WTC11 (cell line): Measurements from ENCODE around the gene SLC22A4. TPM values are rescaled to one million over a fixed set of nuclear protein-coding genes. Genes with fewer than 3 reads are reported as not detected.

Source experiments
- ATAC-seq: fragments of 200-7000 bp; cut with Tn5 transposase; 2 replicates; pipeline ENCODE4 v1.10.0; 2021; ENCODE audit warnings: mild to moderate bottlenecking, moderate library complexity
- CTCF ChIA-PET: fragments of 300-600 bp; sonication (Branson Sonifier 250); formaldehyde crosslinking; loops from one replicate; lab custom pipeline; 2021; ENCODE audit warnings: antibody characterized with exemption; lab: Charles Lee
- POLR2A ChIA-PET: fragments of 350-600 bp; sonication (Branson Sonifier 250); formaldehyde crosslinking; loops from one replicate; lab custom pipeline; 2021; ENCODE audit warnings: antibody characterized with exemption; lab: Charles Lee
- DNase-seq: peaks from one replicate; pipeline ENCODE4 v3.0.0; 2021; ENCODE audit warnings: low spot score
- H3K27ac Mint-ChIP-seq: 2 replicates; pipeline ENCODE4 v1.8.0; 2021; ENCODE audit warnings: mixed read lengths
- H3K27me3 Mint-ChIP-seq: 2 replicates; pipeline ENCODE4 v1.8.0; 2021; ENCODE audit warnings: low read depth, mild to moderate bottlenecking, moderate library complexity, mixed read lengths
- H3K36me3 Mint-ChIP-seq: 2 replicates; pipeline ENCODE4 v1.8.0; 2021; ENCODE audit warnings: mixed read lengths
- H3K4me1 Mint-ChIP-seq: 2 replicates; pipeline ENCODE4 v1.8.0; 2022; ENCODE audit warnings: mixed read lengths
- H3K4me3 Mint-ChIP-seq: 2 replicates; pipeline ENCODE4 v1.8.0; 2021; ENCODE audit warnings: mild to moderate bottlenecking, moderate library complexity, mixed read lengths
- H3K9me3 Mint-ChIP-seq: 2 replicates; pipeline ENCODE4 v1.8.0; 2021; ENCODE audit warnings: mixed read lengths
- ESRRA ChIP-seq: sonication (generic); formaldehyde crosslinking; IDR thresholded peaks from 2 replicates; pipeline ENCODE4 v1.8.1; 2022; ENCODE audit warnings: mild to moderate bottlenecking, missing genetic modification reagents, borderline replicate concordance
- FOXK1 ChIP-seq: sonication (generic); formaldehyde crosslinking; IDR thresholded peaks from 2 replicates; pipeline ENCODE4 v1.8.0; 2022; ENCODE audit warnings: mild to moderate bottlenecking, moderate library complexity, missing genetic modification reagents
- GABPB1 ChIP-seq: sonication (generic); formaldehyde crosslinking; IDR thresholded peaks from 2 replicates; pipeline ENCODE4 v1.8.1; 2023; ENCODE audit warnings: mild to moderate bottlenecking, missing genetic modification reagents
- GTF2I ChIP-seq: fragments of 250-450 bp; sonication (Bioruptor Pico); conservative IDR thresholded peaks from 2 replicates; pipeline ENCODE4 v1.4.0; 2021; ENCODE audit warnings: mild to moderate bottlenecking
- HMGA2 ChIP-seq: fragments of 250-450 bp; sonication (Bioruptor Pico); IDR thresholded peaks from 2 replicates; pipeline ENCODE4 v1.4.0; 2021; ENCODE audit warnings: mild to moderate bottlenecking, moderate library complexity
- JAZF1 ChIP-seq: fragments of 250-450 bp; sonication (Bioruptor Pico); IDR thresholded peaks from 2 replicates; pipeline ENCODE4 v1.9.0; 2021; ENCODE audit warnings: moderate library complexity, mild to moderate bottlenecking, inconsistent platforms
- NFYB ChIP-seq: sonication (generic); formaldehyde crosslinking; conservative IDR thresholded peaks from 2 replicates; pipeline ENCODE4 v1.8.0; 2022; ENCODE audit warnings: low read depth, missing genetic modification reagents
- NR2C2 ChIP-seq: sonication (generic); formaldehyde crosslinking; IDR thresholded peaks from 2 replicates; pipeline ENCODE4 v1.8.0; 2022; ENCODE audit warnings: mild to moderate bottlenecking, missing genetic modification reagents
- RORB ChIP-seq: fragments of 250-450 bp; sonication (Bioruptor Pico); IDR thresholded peaks from 2 replicates; pipeline ENCODE4 v1.9.0; 2021; ENCODE audit warnings: mild to moderate bottlenecking
- SMAD4 ChIP-seq: sonication (generic); formaldehyde crosslinking; IDR thresholded peaks from 2 replicates; pipeline ENCODE4 v1.8.0; 2022; ENCODE audit warnings: mild to moderate bottlenecking, missing genetic modification reagents
- TEAD4 ChIP-seq: sonication (generic); formaldehyde crosslinking; IDR thresholded peaks from 2 replicates; pipeline ENCODE4 v1.8.0; 2022; ENCODE audit warnings: mild to moderate bottlenecking, missing genetic modification reagents
- ZNF219 ChIP-seq: sonication (generic); formaldehyde crosslinking; IDR thresholded peaks from 2 replicates; pipeline ENCODE4 v1.8.0; 2023; ENCODE audit warnings: missing genetic modification reagents, mild to moderate bottlenecking, borderline replicate concordance
- ZNF396 ChIP-seq: fragments of 250-450 bp; sonication (Bioruptor Pico); IDR thresholded peaks from 2 replicates; pipeline ENCODE4 v1.8.0; 2021; ENCODE audit warnings: mild to moderate bottlenecking, moderate library complexity, borderline replicate concordance
- ZNF423 ChIP-seq: fragments of 250-450 bp; sonication (Bioruptor Pico); IDR thresholded peaks from 2 replicates; pipeline ENCODE4 v2.1.2; 2022; ENCODE audit warnings: mild to moderate bottlenecking, moderate library complexity
- ZNF671 ChIP-seq: fragments of 250-450 bp; sonication (Bioruptor Pico); IDR thresholded peaks from 2 replicates; pipeline ENCODE4 v1.8.0; 2021; ENCODE audit warnings: mild to moderate bottlenecking
- total RNA-seq: library from RNA; stranded (reverse); gene quantifications from 3 replicates; pipeline ENCODE4 v1.2.3, GENCODE V29; 2021
- TF ChIP-seq, protein P1 (sequence below): sonication (generic); formaldehyde crosslinking; IDR thresholded peaks from 2 replicates; pipeline ENCODE4 v1.8.1; 2023; ENCODE audit warnings: mild to moderate bottlenecking, missing genetic modification reagents
- TF ChIP-seq, protein P2 (sequence below): sonication (generic); formaldehyde crosslinking; IDR thresholded peaks from 2 replicates; pipeline ENCODE4 v1.8.1; 2023; ENCODE audit warnings: mild to moderate bottlenecking, missing genetic modification reagents, moderate library complexity
- TF ChIP-seq, protein P3 (sequence below): fragments of 250-450 bp; sonication (Bioruptor Pico); IDR thresholded peaks from 2 replicates; pipeline ENCODE4 v1.9.0; 2021; ENCODE audit warnings: moderate library complexity, mild to moderate bottlenecking, inconsistent platforms, borderline replicate concordance
- TF ChIP-seq, protein P4 (sequence below): sonication (generic); formaldehyde crosslinking; IDR thresholded peaks from 2 replicates; pipeline ENCODE4 v1.8.0; 2023; ENCODE audit warnings: missing genetic modification reagents, mild to moderate bottlenecking, borderline replicate concordance
- TF ChIP-seq, protein P5 (sequence below): fragments of 250-450 bp; sonication (Bioruptor Pico); IDR thresholded peaks from 2 replicates; pipeline ENCODE4 v1.9.0; 2021; ENCODE audit warnings: mild to moderate bottlenecking, borderline replicate concordance
- TF ChIP-seq, protein P6 (sequence below): fragments of 250-450 bp; sonication (Bioruptor Pico); IDR thresholded peaks from 2 replicates; pipeline ENCODE4 v1.8.0; 2021; ENCODE audit warnings: mild to moderate bottlenecking

SLC22A4 gene
- total RNA-seq, 1 experiment from 2014 or later = 0.35 TPM

DNA sequence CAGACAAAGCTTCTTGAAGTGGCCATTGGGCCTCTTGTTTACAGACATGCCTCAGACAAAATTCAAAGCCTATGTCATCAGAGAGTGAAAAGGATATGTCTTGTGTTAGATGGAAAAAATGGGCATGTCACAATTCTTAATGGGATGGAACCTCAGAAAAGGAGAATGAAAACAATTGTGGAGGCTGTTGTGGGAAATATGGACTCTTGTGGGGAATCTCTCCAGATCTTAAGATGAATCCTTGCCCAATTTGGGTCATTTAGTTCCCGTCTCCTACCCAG, 94.8 kb downstream of the SLC22A4 start:
- Mint-ChIP-seq H3K9me3 (no peaks in the 10 kb centered on the region), H3K4me1 (peaks cover 8% of the 10 kb centered on the region)
- TF ChIP-seq, protein P1, sequence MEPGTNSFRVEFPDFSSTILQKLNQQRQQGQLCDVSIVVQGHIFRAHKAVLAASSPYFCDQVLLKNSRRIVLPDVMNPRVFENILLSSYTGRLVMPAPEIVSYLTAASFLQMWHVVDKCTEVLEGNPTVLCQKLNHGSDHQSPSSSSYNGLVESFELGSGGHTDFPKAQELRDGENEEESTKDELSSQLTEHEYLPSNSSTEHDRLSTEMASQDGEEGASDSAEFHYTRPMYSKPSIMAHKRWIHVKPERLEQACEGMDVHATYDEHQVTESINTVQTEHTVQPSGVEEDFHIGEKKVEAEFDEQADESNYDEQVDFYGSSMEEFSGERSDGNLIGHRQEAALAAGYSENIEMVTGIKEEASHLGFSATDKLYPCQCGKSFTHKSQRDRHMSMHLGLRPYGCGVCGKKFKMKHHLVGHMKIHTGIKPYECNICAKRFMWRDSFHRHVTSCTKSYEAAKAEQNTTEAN (CRISPR knock-in tag) = no peak
- TF ChIP-seq, protein P2, sequence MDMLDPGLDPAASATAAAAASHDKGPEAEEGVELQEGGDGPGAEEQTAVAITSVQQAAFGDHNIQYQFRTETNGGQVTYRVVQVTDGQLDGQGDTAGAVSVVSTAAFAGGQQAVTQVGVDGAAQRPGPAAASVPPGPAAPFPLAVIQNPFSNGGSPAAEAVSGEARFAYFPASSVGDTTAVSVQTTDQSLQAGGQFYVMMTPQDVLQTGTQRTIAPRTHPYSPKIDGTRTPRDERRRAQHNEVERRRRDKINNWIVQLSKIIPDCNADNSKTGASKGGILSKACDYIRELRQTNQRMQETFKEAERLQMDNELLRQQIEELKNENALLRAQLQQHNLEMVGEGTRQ = no peak
- no peak for TF ChIP-seq NR2C2 (CRISPR knock-in tag)
- TF ChIP-seq, protein P3, sequence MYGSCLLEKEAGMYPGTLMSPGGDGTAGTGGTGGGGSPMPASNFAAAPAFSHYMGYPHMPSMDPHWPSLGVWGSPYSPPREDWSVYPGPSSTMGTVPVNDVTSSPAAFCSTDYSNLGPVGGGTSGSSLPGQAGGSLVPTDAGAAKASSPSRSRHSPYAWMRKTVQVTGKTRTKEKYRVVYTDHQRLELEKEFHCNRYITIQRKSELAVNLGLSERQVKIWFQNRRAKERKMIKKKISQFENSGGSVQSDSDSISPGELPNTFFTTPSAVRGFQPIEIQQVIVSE (CRISPR knock-in tag) = no peak
- TF ChIP-seq, all 79 proteins: peak for 0
- ChIA-PET CTCF (interaction anchor here (0.8 to 4.2 kb wide), 6 partner anchors 8 to 138 kb away, joined by 3 to 62 read pairs (median 4); partner anchors contain the start of gene IRF1), POLR2A (no interaction called here)
- Mint-ChIP-seq H3K4me3 (no peak overlapping the region), H3K27me3 (no peaks in the 10 kb centered on the region), H3K36me3 (no peaks in the 10 kb centered on the region), H3K27ac (no peak overlapping the region)
- ATAC-seq (no peak), DNase-seq (no peak)

DNA sequence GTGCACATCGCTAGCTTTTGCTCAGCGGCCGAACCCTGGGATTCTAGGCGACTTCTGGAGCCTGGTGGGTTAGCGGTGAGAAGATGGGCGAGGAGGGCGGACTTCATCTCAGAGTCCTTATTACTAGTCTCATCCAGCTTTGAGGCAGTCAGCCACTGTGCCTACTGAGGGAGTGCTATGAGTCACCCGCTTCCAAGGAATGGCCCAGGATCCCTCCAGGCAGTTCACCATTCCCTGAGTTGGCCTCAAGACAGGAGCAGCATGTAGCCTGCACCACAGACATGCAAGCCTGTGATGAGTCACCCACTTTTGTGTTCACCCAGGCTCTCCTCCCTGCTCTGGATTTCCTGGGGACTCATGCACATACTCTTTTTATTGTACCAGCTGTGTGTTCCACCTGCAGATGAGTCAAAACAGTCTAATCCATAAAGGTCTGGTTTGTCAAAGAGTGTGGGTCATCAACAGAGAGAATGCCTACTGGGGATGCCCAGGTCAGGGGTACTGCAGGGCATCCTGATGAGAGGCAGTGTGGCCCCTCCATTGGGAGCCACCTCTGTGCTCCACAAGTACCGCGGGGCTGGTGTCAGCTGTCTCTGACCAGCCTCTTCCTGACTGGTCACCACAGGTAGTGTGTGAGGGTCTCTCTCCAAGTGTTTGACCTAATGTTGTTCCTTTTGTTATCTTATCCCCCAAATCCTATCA, 95.5 kb downstream of the SLC22A4 start:
- no peaks in the 10 kb centered on the region for H3K9me3 Mint-ChIP-seq
- H3K27ac Mint-ChIP-seq = no peak overlapping the region
- no peaks in the 10 kb centered on the region for H3K27me3 Mint-ChIP-seq
- ChIA-PET CTCF (interaction anchor here (0.5 to 4.2 kb wide), 6 partner anchors 9 to 232 kb away, joined by 3 to 62 read pairs (median 4); no protein-coding TSS in a partner anchor), POLR2A (no interaction called here)
- TF ChIP-seq RORB = no peak
- no peak for TF ChIP-seq TEAD4 (CRISPR knock-in tag)
- TF ChIP-seq GTF2I (CRISPR knock-in tag) = no peak
- TF ChIP-seq, protein P4, sequence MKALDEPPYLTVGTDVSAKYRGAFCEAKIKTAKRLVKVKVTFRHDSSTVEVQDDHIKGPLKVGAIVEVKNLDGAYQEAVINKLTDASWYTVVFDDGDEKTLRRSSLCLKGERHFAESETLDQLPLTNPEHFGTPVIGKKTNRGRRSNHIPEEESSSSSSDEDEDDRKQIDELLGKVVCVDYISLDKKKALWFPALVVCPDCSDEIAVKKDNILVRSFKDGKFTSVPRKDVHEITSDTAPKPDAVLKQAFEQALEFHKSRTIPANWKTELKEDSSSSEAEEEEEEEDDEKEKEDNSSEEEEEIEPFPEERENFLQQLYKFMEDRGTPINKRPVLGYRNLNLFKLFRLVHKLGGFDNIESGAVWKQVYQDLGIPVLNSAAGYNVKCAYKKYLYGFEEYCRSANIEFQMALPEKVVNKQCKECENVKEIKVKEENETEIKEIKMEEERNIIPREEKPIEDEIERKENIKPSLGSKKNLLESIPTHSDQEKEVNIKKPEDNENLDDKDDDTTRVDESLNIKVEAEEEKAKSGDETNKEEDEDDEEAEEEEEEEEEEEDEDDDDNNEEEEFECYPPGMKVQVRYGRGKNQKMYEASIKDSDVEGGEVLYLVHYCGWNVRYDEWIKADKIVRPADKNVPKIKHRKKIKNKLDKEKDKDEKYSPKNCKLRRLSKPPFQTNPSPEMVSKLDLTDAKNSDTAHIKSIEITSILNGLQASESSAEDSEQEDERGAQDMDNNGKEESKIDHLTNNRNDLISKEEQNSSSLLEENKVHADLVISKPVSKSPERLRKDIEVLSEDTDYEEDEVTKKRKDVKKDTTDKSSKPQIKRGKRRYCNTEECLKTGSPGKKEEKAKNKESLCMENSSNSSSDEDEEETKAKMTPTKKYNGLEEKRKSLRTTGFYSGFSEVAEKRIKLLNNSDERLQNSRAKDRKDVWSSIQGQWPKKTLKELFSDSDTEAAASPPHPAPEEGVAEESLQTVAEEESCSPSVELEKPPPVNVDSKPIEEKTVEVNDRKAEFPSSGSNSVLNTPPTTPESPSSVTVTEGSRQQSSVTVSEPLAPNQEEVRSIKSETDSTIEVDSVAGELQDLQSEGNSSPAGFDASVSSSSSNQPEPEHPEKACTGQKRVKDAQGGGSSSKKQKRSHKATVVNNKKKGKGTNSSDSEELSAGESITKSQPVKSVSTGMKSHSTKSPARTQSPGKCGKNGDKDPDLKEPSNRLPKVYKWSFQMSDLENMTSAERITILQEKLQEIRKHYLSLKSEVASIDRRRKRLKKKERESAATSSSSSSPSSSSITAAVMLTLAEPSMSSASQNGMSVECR (CRISPR knock-in tag) = no peak
- TF ChIP-seq, protein P3 (CRISPR knock-in tag) = no peak
- no peak for TF ChIP-seq ESRRA (CRISPR knock-in tag)
- no peak for TF ChIP-seq GABPB1
- TF ChIP-seq, protein P5, sequence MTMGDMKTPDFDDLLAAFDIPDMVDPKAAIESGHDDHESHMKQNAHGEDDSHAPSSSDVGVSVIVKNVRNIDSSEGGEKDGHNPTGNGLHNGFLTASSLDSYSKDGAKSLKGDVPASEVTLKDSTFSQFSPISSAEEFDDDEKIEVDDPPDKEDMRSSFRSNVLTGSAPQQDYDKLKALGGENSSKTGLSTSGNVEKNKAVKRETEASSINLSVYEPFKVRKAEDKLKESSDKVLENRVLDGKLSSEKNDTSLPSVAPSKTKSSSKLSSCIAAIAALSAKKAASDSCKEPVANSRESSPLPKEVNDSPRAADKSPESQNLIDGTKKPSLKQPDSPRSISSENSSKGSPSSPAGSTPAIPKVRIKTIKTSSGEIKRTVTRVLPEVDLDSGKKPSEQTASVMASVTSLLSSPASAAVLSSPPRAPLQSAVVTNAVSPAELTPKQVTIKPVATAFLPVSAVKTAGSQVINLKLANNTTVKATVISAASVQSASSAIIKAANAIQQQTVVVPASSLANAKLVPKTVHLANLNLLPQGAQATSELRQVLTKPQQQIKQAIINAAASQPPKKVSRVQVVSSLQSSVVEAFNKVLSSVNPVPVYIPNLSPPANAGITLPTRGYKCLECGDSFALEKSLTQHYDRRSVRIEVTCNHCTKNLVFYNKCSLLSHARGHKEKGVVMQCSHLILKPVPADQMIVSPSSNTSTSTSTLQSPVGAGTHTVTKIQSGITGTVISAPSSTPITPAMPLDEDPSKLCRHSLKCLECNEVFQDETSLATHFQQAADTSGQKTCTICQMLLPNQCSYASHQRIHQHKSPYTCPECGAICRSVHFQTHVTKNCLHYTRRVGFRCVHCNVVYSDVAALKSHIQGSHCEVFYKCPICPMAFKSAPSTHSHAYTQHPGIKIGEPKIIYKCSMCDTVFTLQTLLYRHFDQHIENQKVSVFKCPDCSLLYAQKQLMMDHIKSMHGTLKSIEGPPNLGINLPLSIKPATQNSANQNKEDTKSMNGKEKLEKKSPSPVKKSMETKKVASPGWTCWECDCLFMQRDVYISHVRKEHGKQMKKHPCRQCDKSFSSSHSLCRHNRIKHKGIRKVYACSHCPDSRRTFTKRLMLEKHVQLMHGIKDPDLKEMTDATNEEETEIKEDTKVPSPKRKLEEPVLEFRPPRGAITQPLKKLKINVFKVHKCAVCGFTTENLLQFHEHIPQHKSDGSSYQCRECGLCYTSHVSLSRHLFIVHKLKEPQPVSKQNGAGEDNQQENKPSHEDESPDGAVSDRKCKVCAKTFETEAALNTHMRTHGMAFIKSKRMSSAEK = no peak
- TF ChIP-seq JAZF1 (CRISPR knock-in tag) = no peak
- TF ChIP-seq FOXK1 = no peak
- TF ChIP-seq NFYB = no peak
- TF ChIP-seq ZNF423 (CRISPR knock-in tag) = no peak
- TF ChIP-seq ZNF396 = no peak
- TF ChIP-seq ZNF671 = no peak
- no peak for TF ChIP-seq HMGA2 (CRISPR knock-in tag)
- TF ChIP-seq, protein P6, sequence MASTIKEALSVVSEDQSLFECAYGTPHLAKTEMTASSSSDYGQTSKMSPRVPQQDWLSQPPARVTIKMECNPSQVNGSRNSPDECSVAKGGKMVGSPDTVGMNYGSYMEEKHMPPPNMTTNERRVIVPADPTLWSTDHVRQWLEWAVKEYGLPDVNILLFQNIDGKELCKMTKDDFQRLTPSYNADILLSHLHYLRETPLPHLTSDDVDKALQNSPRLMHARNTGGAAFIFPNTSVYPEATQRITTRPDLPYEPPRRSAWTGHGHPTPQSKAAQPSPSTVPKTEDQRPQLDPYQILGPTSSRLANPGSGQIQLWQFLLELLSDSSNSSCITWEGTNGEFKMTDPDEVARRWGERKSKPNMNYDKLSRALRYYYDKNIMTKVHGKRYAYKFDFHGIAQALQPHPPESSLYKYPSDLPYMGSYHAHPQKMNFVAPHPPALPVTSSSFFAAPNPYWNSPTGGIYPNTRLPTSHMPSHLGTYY (CRISPR knock-in tag) = no peak
- TF ChIP-seq ZNF219 (CRISPR knock-in tag) = no peak
- TF ChIP-seq SMAD4 (CRISPR knock-in tag) = no peak
- TF ChIP-seq, all 79 proteins: peak for 0
- DNase-seq (no peak), ATAC-seq (no peak)
- peaks cover 8% of the 10 kb centered on the region for H3K4me1 Mint-ChIP-seq
- no peaks in the 10 kb centered on the region for H3K36me3 Mint-ChIP-seq
- H3K4me3 Mint-ChIP-seq = no peak overlapping the region
